IPS DF 19.7 (cell line): Measurements from ENCODE around the gene PPIH.
"Not testable (repeated sequence)": the region's sequence is repeated elsewhere in the genome, so short reads cannot be mapped to it uniquely, and the experiment has no call there.

Source experiments
- DNase-seq: peaks from one replicate; pipeline ENCODE4 v3.0.0-alpha.2; 2013; ENCODE audit warnings: low read depth, low spot score

The PPIH gene

GRCh38 chr1:42682484-42682738, 24.2 kb downstream of the PPIH start:
- not testable (repeated sequence) for DNase-seq

- no peak for DNase-seq
These were observed 24.7 kb downstream of the PPIH start for GRCh38 chr1:42682739-42683531.

GRCh38 chr1:42684139-42684538, 25.9 kb downstream of the PPIH start:
- no peak for DNase-seq

GRCh38 chr1:42686418-42686817, 28.2 kb downstream of the PPIH start:
- no peak for DNase-seq

GRCh38 chr1:42689912-42690311, 31.7 kb downstream of the PPIH start:
- DNase-seq = no peak

GRCh38 chr1:42690477-42691156, 32.4 kb downstream of the PPIH start:
- DNase-seq = no peak

GRCh38 chr1:42691157-42691498, 32.9 kb downstream of the PPIH start:
- no peak for DNase-seq

- no peak for DNase-seq
These were observed 34.2 kb downstream of the PPIH start for GRCh38 chr1:42692461-42692860.

GRCh38 chr1:42692911-42693310, 34.7 kb downstream of the PPIH start:
- no peak for DNase-seq

- no peak for DNase-seq
These were observed 40.0 kb downstream of the PPIH start for GRCh38 chr1:42698081-42698813.

GRCh38 chr1:42700006-42700405, 41.8 kb downstream of the PPIH start:
- no peak for DNase-seq

- DNase-seq = no peak
These were observed 45.8 kb downstream of the PPIH start for GRCh38 chr1:42703888-42704464.

GRCh38 chr1:42712808-42713207, 54.6 kb downstream of the PPIH start:
- not testable (repeated sequence) for DNase-seq

GRCh38 chr1:42713293-42713692, 55.1 kb downstream of the PPIH start:
- DNase-seq = no peak

GRCh38 chr1:42714441-42714840, 56.2 kb downstream of the PPIH start:
- DNase-seq = not testable (repeated sequence)

GRCh38 chr1:42720868-42721267, 62.6 kb downstream of the PPIH start:
- DNase-seq = no peak

GRCh38 chr1:42721926-42722325, 63.7 kb downstream of the PPIH start:
- no peak for DNase-seq

GRCh38 chr1:42722403-42722802, 64.2 kb downstream of the PPIH start:
- not testable (repeated sequence) for DNase-seq

GRCh38 chr1:42723511-42723910, 65.3 kb downstream of the PPIH start:
- DNase-seq = no peak

- DNase-seq = not testable (repeated sequence)
These were observed 67.6 kb downstream of the PPIH start for GRCh38 chr1:42725820-42726219.
